OCI-LY1 (cell line): Measurements from ENCODE around the gene KLRK1.
"Not testable (repeated sequence)": the region's sequence is repeated elsewhere in the genome, so short reads cannot be mapped to it uniquely, and the experiment has no call there.

ENCODE experiments used
- H2AFZ ChIP-seq: fragments of 200-600 bp; sonication (generic), shearing (Covaris generic); 2 replicates; pipeline ENCODE4 v1.6.0; 2014; ENCODE audit warnings: antibody characterized with exemption, mild to moderate bottlenecking, low read length
- H3F3A ChIP-seq: fragments of 200-600 bp; sonication (generic), shearing (Covaris generic); 2 replicates; pipeline ENCODE4 v1.6.0; 2014; ENCODE audit warnings: mild to moderate bottlenecking, antibody characterized with exemption, low read length, moderate library complexity; ENCODE audit not compliant: insufficient read depth
- H3K27ac ChIP-seq: fragments of 200-600 bp; sonication (generic); 2 replicates; pipeline ENCODE4 v1.5.1; 2014; ENCODE audit warnings: low read length, mixed run types, mild to moderate bottlenecking, low read depth; ENCODE audit not compliant: poor library complexity, severe bottlenecking
- H3K27me3 ChIP-seq: fragments of 200-600 bp; sonication (generic); 2 replicates; pipeline ENCODE4 v1.6.0; 2014; ENCODE audit warnings: antibody characterized with exemption, mild to moderate bottlenecking, low read length, moderate library complexity; ENCODE audit not compliant: insufficient read depth
- H3K36me3 ChIP-seq: fragments of 200-600 bp; sonication (generic); 2 replicates; pipeline ENCODE4 v1.6.1; 2014; ENCODE audit warnings: mild to moderate bottlenecking, antibody characterized with exemption, low read length, moderate library complexity, mixed read lengths; ENCODE audit not compliant: insufficient read depth
- H3K4me1 ChIP-seq: fragments of 200-600 bp; sonication (generic); 2 replicates; pipeline ENCODE4 v1.5.1; 2014; ENCODE audit warnings: mild to moderate bottlenecking, low read length, moderate library complexity; ENCODE audit not compliant: insufficient read depth, severe bottlenecking
- H3K4me2 ChIP-seq: fragments of 200-600 bp; sonication (generic), shearing (Covaris generic); 2 replicates; pipeline ENCODE4 v1.6.1; 2014; ENCODE audit warnings: low read length
- H3K4me3 ChIP-seq: fragments of 200-600 bp; sonication (generic); 2 replicates; pipeline ENCODE4 v1.5.1; 2014; ENCODE audit warnings: low read length, low read depth, mild to moderate bottlenecking, mixed read lengths; ENCODE audit not compliant: poor library complexity, severe bottlenecking
- H3K79me2 ChIP-seq: fragments of 200-600 bp; shearing (Covaris generic); 2 replicates; pipeline ENCODE4 v1.6.1; 2016; ENCODE audit warnings: mixed run types, low read length, mixed read lengths; ENCODE audit not compliant: insufficient read depth
- H3K9ac ChIP-seq: fragments of 200-600 bp; sonication (generic), shearing (Covaris generic); 2 replicates; pipeline ENCODE4 v1.6.1; 2014; ENCODE audit warnings: mild to moderate bottlenecking, low read length, mixed read lengths
- H3K9me2 ChIP-seq: fragments of 200-600 bp; sonication (generic), shearing (Covaris generic); 2 replicates; pipeline ENCODE4 v1.6.1; 2014; ENCODE audit warnings: low read depth, mild to moderate bottlenecking, low read length, mixed read lengths
- H3K9me3 ChIP-seq: fragments of 200-600 bp; shearing (Covaris generic); 2 replicates; pipeline ENCODE4 v1.6.1; 2014; ENCODE audit warnings: low read length, mixed read lengths
- H4K20me1 ChIP-seq: fragments of 200-600 bp; sonication (generic), shearing (Covaris generic); 2 replicates; pipeline ENCODE4 v1.6.0; 2016; ENCODE audit warnings: mild to moderate bottlenecking, low read length; ENCODE audit not compliant: insufficient read depth
- CTCF ChIP-seq: fragments of 200-600 bp; sonication (generic), shearing (Covaris generic); IDR thresholded peaks from 2 replicates; pipeline ENCODE4 v1.5.1; 2017; ENCODE audit warnings: mild to moderate bottlenecking, antibody characterized with exemption, low read length, moderate library complexity, mixed read lengths
- EZH2 ChIP-seq: fragments of 200-600 bp; sonication (generic), shearing (Covaris generic); IDR thresholded peaks from 2 replicates; pipeline ENCODE4 v1.8.0; 2017; ENCODE audit warnings: borderline replicate concordance, mixed run types, mild to moderate bottlenecking, antibody characterized with exemption, low read length, moderate library complexity, mixed read lengths

KLRK1 gene

GRCh38 chr12:10389904-10390303 lies at the start of gene KLRK1:
KLRK1 (minus strand) TSS chr12:10390041; CDS start chr12:10388810, 1,231 bp downstream.
- TF ChIP-seq EZH2 = no peak
- no peak for TF ChIP-seq CTCF
- H3K4me2 ChIP-seq = peak within 1 kb of the TSS; percentile 78
- H3K9ac ChIP-seq = peak within 1 kb of the TSS; percentile 83
- peak within 1 kb of the TSS; percentile 97 for H3K27ac ChIP-seq
- H3K36me3 ChIP-seq = peaks cover 35% of the 10 kb centered on the region
- H3F3A ChIP-seq = peaks cover 6% of the 10 kb centered on the region; the same call in 1 of the 2 replicates
- no peak within 1 kb of the TSS for H2AFZ ChIP-seq
- H3K4me1 ChIP-seq = peaks cover 82% of the 10 kb centered on the region
- peak within 1 kb of the TSS; percentile 70 for H3K4me3 ChIP-seq
- H3K79me2 ChIP-seq = peaks cover 54% of the 10 kb centered on the region
- H3K9me2 ChIP-seq = no peaks in the 10 kb centered on the region
- H3K27me3 ChIP-seq = no peaks in the 10 kb centered on the region
- H4K20me1 ChIP-seq = no peaks in the 10 kb centered on the region
- H3K9me3 ChIP-seq = peaks cover 2% of the 10 kb centered on the region; the same call in 1 of the 2 replicates

GRCh38 chr12:10437601-10438000 lies 47.8 kb upstream of the KLRK1 start:
- not testable (repeated sequence) for H3F3A ChIP-seq, H3K36me3 ChIP-seq, H3K27me3 ChIP-seq, H3K4me3 ChIP-seq, H3K9me2 ChIP-seq, H2AFZ ChIP-seq, H3K9me3 ChIP-seq, H3K27ac ChIP-seq, H3K79me2 ChIP-seq, H4K20me1 ChIP-seq, H3K4me2 ChIP-seq, H3K9ac ChIP-seq
- peaks cover 16% of the 10 kb centered on the region for H3K4me1 ChIP-seq

GRCh38 chr12:10435816-10436215 lies 46.0 kb upstream of the KLRK1 start, which contains the start of gene KLRC2:
KLRC2 (minus strand) TSS chr12:10436010; CDS start chr12:10435986, 24 bp downstream.
- H4K20me1 ChIP-seq, H3K9me3 ChIP-seq, H2AFZ ChIP-seq, H3F3A ChIP-seq, H3K9me2 ChIP-seq, H3K79me2 ChIP-seq, H3K27me3 ChIP-seq: not testable (repeated sequence)
- Histone ChIP-seq H3K4me3 (peak within 1 kb of the TSS; percentile 71), H3K36me3 (peaks cover 13% of the 10 kb centered on the region), H3K27ac (peak within 1 kb of the TSS; percentile 74), H3K9ac (peak within 1 kb of the TSS; percentile 73), H3K4me1 (peaks cover 16% of the 10 kb centered on the region), H3K4me2 (peak within 1 kb of the TSS; percentile 76)

- peaks cover 13% of the 10 kb centered on the region for H3K36me3 ChIP-seq
- not testable (repeated sequence) for H2AFZ ChIP-seq, H3K4me2 ChIP-seq, H3K9me3 ChIP-seq, H3K27ac ChIP-seq, H3K4me1 ChIP-seq, H3K4me3 ChIP-seq, H3K79me2 ChIP-seq, H3K9me2 ChIP-seq, H4K20me1 ChIP-seq, H3K9ac ChIP-seq, H3K27me3 ChIP-seq, H3F3A ChIP-seq
Measured at GRCh38 chr12:10430623-10431022, 40.8 kb upstream of the KLRK1 start.

GRCh38 chr12:10425938-10426337 lies 36.1 kb upstream of the KLRK1 start:
- H3K4me3 ChIP-seq, H3K27ac ChIP-seq, H3K27me3 ChIP-seq, H3K9me2 ChIP-seq, H3K9me3 ChIP-seq, H3K4me2 ChIP-seq, H2AFZ ChIP-seq, H3K9ac ChIP-seq, H4K20me1 ChIP-seq, H3K79me2 ChIP-seq, H3F3A ChIP-seq, H3K36me3 ChIP-seq: not testable (repeated sequence)
- H3K4me1 ChIP-seq = peaks cover 10% of the 10 kb centered on the region

- H2AFZ ChIP-seq, H3K9ac ChIP-seq, H3K4me3 ChIP-seq, H3K27me3 ChIP-seq, H3K27ac ChIP-seq, H3K36me3 ChIP-seq, H3K9me2 ChIP-seq, H3F3A ChIP-seq, H3K79me2 ChIP-seq, H3K4me2 ChIP-seq, H3K9me3 ChIP-seq, H4K20me1 ChIP-seq: not testable (repeated sequence)
- peaks cover 15% of the 10 kb centered on the region for H3K4me1 ChIP-seq
Measured at GRCh38 chr12:10424260-10424899, 34.5 kb upstream of the KLRK1 start.

GRCh38 chr12:10422159-10422558 lies 32.3 kb upstream of the KLRK1 start:
- not testable (repeated sequence) for H2AFZ ChIP-seq, H3K9ac ChIP-seq, H3K4me3 ChIP-seq, H4K20me1 ChIP-seq, H3K27me3 ChIP-seq, H3K9me2 ChIP-seq, H3K4me2 ChIP-seq, H3F3A ChIP-seq, H3K79me2 ChIP-seq, H3K9me3 ChIP-seq
- H3K4me1 ChIP-seq = peaks cover 30% of the 10 kb centered on the region
- H3K27ac ChIP-seq = peak overlapping the region; percentile 72
- H3K36me3 ChIP-seq = peaks cover 16% of the 10 kb centered on the region
